H9 (cell line): ENCODE results near the gene WDR33. TPM values are rescaled to one million over a fixed set of nuclear protein-coding genes. Genes with fewer than 3 reads are reported as not detected.

Experiments
- DNase-seq: peaks from one replicate; pipeline ENCODE4 v3.0.0-alpha.2; 2017
- H2AFZ ChIP-seq: one replicate; pipeline ENCODE4 v1.6.1; 2013; ENCODE audit warnings: mild to moderate bottlenecking, low read length, control low read depth, moderate library complexity
- H2AK5ac ChIP-seq: 2 replicates; pipeline ENCODE4 v1.6.1; 2013; ENCODE audit warnings: low read length, control low read depth, mixed read lengths; ENCODE audit not compliant: insufficient read length
- H2BK120ac ChIP-seq: one replicate; pipeline ENCODE4 v1.6.1; 2013; ENCODE audit warnings: low read depth, mild to moderate bottlenecking, low read length, control low read depth, inconsistent platforms; ENCODE audit not compliant: poor library complexity, severe bottlenecking
- H2BK12ac ChIP-seq: 2 replicates; pipeline ENCODE4 v1.6.1; 2013; ENCODE audit warnings: low read length, control low read depth, mixed read lengths, low read depth; ENCODE audit not compliant: insufficient read length
- H2BK15ac ChIP-seq: 2 replicates; pipeline ENCODE4 v1.6.1; 2013; ENCODE audit warnings: low read depth, low read length, control low read depth
- H2BK20ac ChIP-seq: one replicate; pipeline ENCODE4 v1.6.1; 2013; ENCODE audit warnings: low read depth, mild to moderate bottlenecking, low read length, control low read depth, inconsistent platforms; ENCODE audit not compliant: poor library complexity, severe bottlenecking
- H2BK5ac ChIP-seq: 2 replicates; pipeline ENCODE4 v1.6.1; 2013; ENCODE audit warnings: low read length, control low read depth, mixed read lengths; ENCODE audit not compliant: insufficient read length
- H3K14ac ChIP-seq: 2 replicates; pipeline ENCODE4 v1.6.1; 2013; ENCODE audit warnings: low read length, control low read depth; ENCODE audit not compliant: insufficient read depth
- H3K18ac ChIP-seq: 2 replicates; pipeline ENCODE4 v1.6.1; 2013; ENCODE audit warnings: low read depth, mild to moderate bottlenecking, mixed read lengths, low read length, control low read depth; ENCODE audit not compliant: insufficient read length
- H3K23ac ChIP-seq: 2 replicates; pipeline ENCODE4 v1.6.1; 2013; ENCODE audit warnings: low read length, control low read depth, mixed read lengths, low read depth; ENCODE audit not compliant: insufficient read length
- H3K23me2 ChIP-seq: 2 replicates; pipeline ENCODE4 v1.6.1; 2013; ENCODE audit warnings: low read depth, mild to moderate bottlenecking, mixed read lengths, low read length, control low read depth; ENCODE audit not compliant: insufficient read length, poor library complexity, severe bottlenecking
- H3K27ac ChIP-seq: 2 replicates; pipeline ENCODE4 v1.5.1; 2013; ENCODE audit warnings: low read length, control low read depth, mixed read lengths, low read depth; ENCODE audit not compliant: insufficient read length
- H3K27me3 ChIP-seq: 2 replicates; pipeline ENCODE4 v1.6.1; 2013; ENCODE audit warnings: low read length, control low read depth, inconsistent platforms; ENCODE audit not compliant: insufficient read depth
- H3K4ac ChIP-seq: 2 replicates; pipeline ENCODE4 v1.6.1; 2013; ENCODE audit warnings: low read depth, mild to moderate bottlenecking, control low read depth, inconsistent platforms, low read length, moderate library complexity
- H3K4me1 ChIP-seq: 2 replicates; pipeline ENCODE4 v1.6.1; 2013; ENCODE audit warnings: low read length, control low read depth, inconsistent platforms; ENCODE audit not compliant: insufficient read depth
- H3K4me2 ChIP-seq: 2 replicates; pipeline ENCODE4 v1.6.1; 2013; ENCODE audit warnings: low read length, control low read depth, mixed read lengths; ENCODE audit not compliant: insufficient read length, insufficient read depth
- H3K56ac ChIP-seq: 2 replicates; pipeline ENCODE4 v1.6.1; 2013; ENCODE audit warnings: low read depth, mild to moderate bottlenecking, mixed read lengths, low read length, control low read depth; ENCODE audit not compliant: insufficient read length
- H3K79me1 ChIP-seq: 2 replicates; pipeline ENCODE4 v1.6.1; 2013; ENCODE audit warnings: low read depth, mild to moderate bottlenecking, moderate library complexity, low read length, control low read depth, inconsistent platforms; ENCODE audit not compliant: insufficient read depth, poor library complexity, severe bottlenecking
- H3K79me2 ChIP-seq: 2 replicates; pipeline ENCODE4 v1.6.1; 2013; ENCODE audit warnings: low read length, control low read depth, inconsistent platforms; ENCODE audit not compliant: insufficient read depth
- H3K9ac ChIP-seq: 2 replicates; pipeline ENCODE4 v1.6.1; 2013; ENCODE audit warnings: low read length, control low read depth, mixed read lengths; ENCODE audit not compliant: insufficient read length; ENCODE audit errors: extremely low read depth
- H3K9me3 ChIP-seq: one replicate; pipeline ENCODE4 v1.6.1; 2013; ENCODE audit warnings: low read depth, low read length, inconsistent platforms; ENCODE audit not compliant: control insufficient read depth
- H3T11ph ChIP-seq: one replicate; pipeline ENCODE4 v1.6.1; 2013; ENCODE audit warnings: mild to moderate bottlenecking, low read length, control low read depth, inconsistent platforms
- H4K20me1 ChIP-seq: one replicate; pipeline ENCODE4 v1.6.1; 2013; ENCODE audit not compliant: control insufficient read depth, insufficient read length, insufficient read depth
- H4K5ac ChIP-seq: 2 replicates; pipeline ENCODE4 v1.6.1; 2013; ENCODE audit warnings: low read depth, mild to moderate bottlenecking, mixed read lengths, low read length, control low read depth; ENCODE audit not compliant: insufficient read length
- H4K8ac ChIP-seq: replicated peaks from 2 replicates; pipeline ENCODE4 v1.6.1; 2013; ENCODE audit warnings: low read length, control low read depth, mixed read lengths, low read depth; ENCODE audit not compliant: insufficient read length
- H4K91ac ChIP-seq: 2 replicates; pipeline ENCODE4 v1.6.1; 2013; ENCODE audit warnings: low read depth, mild to moderate bottlenecking, moderate library complexity, mixed read lengths, low read length, control low read depth; ENCODE audit not compliant: insufficient read length
- H3K27ac Mint-ChIP-seq, 3 experiments: 2 replicates in 2 of 3; 3 replicates in 1 of 3; pipeline ENCODE4 v1.8.0; 2020 to 2021; ENCODE audit warnings: mixed read lengths in 3 of 3, mild to moderate bottlenecking in 1 of 3, moderate library complexity in 1 of 3
- H3K27me3 Mint-ChIP-seq: 2 replicates; pipeline ENCODE4 v1.8.0; 2021; ENCODE audit warnings: low read depth, mild to moderate bottlenecking, moderate library complexity, mixed read lengths
- H3K36me3 Mint-ChIP-seq, 3 experiments: 2 replicates in 2 of 3; 3 replicates in 1 of 3; pipeline ENCODE4 v1.8.0; 2020 to 2021; ENCODE audit warnings: low read depth in 3 of 3, mixed read lengths in 3 of 3; ENCODE audit not compliant: insufficient read depth in 1 of 3
- H3K4me1 Mint-ChIP-seq, 2 experiments: 2 replicates each; pipeline ENCODE4 v1.8.0; 2020; ENCODE audit warnings: mixed read lengths in 2 of 2
- H3K4me3 Mint-ChIP-seq, 2 experiments: 2 replicates in 1 of 2; 3 replicates in 1 of 2; pipeline ENCODE4 v1.8.0; 2020 to 2021; ENCODE audit warnings: mild to moderate bottlenecking in 2 of 2, mixed read lengths in 2 of 2, moderate library complexity in 1 of 2
- H3K9me3 Mint-ChIP-seq, 2 experiments: 2 replicates in 1 of 2; 3 replicates in 1 of 2; pipeline ENCODE4 v1.8.0; 2020; ENCODE audit warnings: mild to moderate bottlenecking in 2 of 2, mixed read lengths in 2 of 2, moderate library complexity in 1 of 2
- WGBS: extraction: QIAGEN DNeasy Blood & Tissue Kit; methylation state at CpG from one replicate; pipeline ENCODE4 v1.1.7; 2013; ENCODE audit warnings: missing lambda C conversion rate, low lambda C conversion rate, mixed read lengths; ENCODE audit not compliant: insufficient read length; ENCODE audit errors: extremely low coverage; 5-methylcytosine and 5-hydroxymethylcytosine counted together
- total RNA-seq: library from RNA; stranded (reverse); gene quantifications from 2 replicates; pipeline ENCODE4 v1.2.1, GENCODE V29; 2021
- TF ChIP-seq, protein P1 (sequence below): fragments of 200-600 bp; sonication (generic); conservative IDR thresholded peaks from 3 replicates; pipeline ENCODE4 v1.8.0; 2021; ENCODE audit warnings: antibody characterized with exemption, mild to moderate bottlenecking

WDR33 gene
- total RNA-seq, 1 experiment from 2014 or later, result 86.0 TPM

DNA sequence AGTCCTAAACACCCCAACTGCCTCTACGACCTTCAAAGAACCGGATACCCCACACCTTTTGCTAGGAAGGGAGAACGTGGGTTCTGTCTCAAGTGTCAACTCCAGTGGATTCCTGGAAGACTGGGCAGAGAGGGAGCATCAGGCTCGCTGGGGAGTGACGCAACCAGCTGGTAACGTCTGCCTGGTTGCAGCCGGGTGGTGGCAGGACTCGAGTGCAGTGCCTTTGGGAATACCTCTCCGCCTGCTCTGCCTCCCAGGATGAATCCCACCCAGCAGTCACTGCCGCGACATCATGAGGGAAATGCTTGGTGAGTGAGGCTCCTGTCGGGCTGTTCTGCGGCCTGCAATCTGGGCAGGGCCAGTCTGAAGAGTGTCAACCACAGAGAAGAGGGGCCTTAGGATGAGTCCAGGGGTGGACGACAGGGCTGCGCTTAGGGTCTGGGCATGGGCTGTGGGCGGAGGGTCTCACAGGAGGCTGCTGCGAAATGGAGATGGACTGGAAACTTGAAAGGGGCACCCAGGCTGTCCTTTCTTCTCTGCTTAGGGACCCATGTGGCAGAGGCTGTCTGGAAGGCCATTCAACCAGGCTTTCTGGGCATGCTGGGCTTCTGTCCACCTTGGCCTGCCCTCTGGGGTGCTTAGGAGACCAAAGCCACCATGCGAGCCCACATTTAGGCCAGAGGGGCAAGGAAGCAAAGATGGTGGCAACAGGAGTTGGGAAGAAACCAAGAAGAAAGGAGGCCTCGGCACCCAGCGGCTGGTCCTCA lies 152.1 kb downstream of the WDR33 start:
- 0 out of 2 replicates have a peak, but pooled peaks cover 2% of the 10 kb centered on the region for H3K79me2 ChIP-seq
- no peak overlapping the region for H3K27ac ChIP-seq
- no peak overlapping the region for H3K23ac ChIP-seq
- H2BK15ac ChIP-seq, result no peak overlapping the region
- no peak overlapping the region for H3K4me2 ChIP-seq
- peak overlapping the region in 1 of 3 experiments; percentile 59; a peak in 1 of 7 replicates for H3K27ac Mint-ChIP-seq
- no peak overlapping the region for H2BK5ac ChIP-seq
- H2BK12ac ChIP-seq, result no peak overlapping the region
- H4K8ac ChIP-seq, result no peak overlapping the region
- no peak overlapping the region for H4K91ac ChIP-seq
- no peaks in the 10 kb centered on the region for H4K20me1 ChIP-seq
- H2BK20ac ChIP-seq, result no peak overlapping the region
- no peak overlapping the region; the same call in 1 of the 2 replicates for H3K14ac ChIP-seq
- no peak overlapping the region for H2AK5ac ChIP-seq
- no peak overlapping the region for H3K9ac ChIP-seq
- H3K9me3 Mint-ChIP-seq, result no peaks in the 10 kb centered on the region
- no peaks in the 10 kb centered on the region for H3K9me3 ChIP-seq
- TF ChIP-seq, protein P1, sequence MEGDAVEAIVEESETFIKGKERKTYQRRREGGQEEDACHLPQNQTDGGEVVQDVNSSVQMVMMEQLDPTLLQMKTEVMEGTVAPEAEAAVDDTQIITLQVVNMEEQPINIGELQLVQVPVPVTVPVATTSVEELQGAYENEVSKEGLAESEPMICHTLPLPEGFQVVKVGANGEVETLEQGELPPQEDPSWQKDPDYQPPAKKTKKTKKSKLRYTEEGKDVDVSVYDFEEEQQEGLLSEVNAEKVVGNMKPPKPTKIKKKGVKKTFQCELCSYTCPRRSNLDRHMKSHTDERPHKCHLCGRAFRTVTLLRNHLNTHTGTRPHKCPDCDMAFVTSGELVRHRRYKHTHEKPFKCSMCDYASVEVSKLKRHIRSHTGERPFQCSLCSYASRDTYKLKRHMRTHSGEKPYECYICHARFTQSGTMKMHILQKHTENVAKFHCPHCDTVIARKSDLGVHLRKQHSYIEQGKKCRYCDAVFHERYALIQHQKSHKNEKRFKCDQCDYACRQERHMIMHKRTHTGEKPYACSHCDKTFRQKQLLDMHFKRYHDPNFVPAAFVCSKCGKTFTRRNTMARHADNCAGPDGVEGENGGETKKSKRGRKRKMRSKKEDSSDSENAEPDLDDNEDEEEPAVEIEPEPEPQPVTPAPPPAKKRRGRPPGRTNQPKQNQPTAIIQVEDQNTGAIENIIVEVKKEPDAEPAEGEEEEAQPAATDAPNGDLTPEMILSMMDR, result no peak
- H4K5ac ChIP-seq, result no peak overlapping the region
- H3K4me1 ChIP-seq, result no peaks in the 10 kb centered on the region
- no peak overlapping the region for H3T11ph ChIP-seq
- H3K56ac ChIP-seq, result no peak overlapping the region
- no peak overlapping the region for H3K18ac ChIP-seq
- H3K23me2 ChIP-seq, result no peaks in the 10 kb centered on the region
- no peak overlapping the region for H3K4ac ChIP-seq
- H3K27me3 ChIP-seq, result no peaks in the 10 kb centered on the region; the same call in 1 of the 2 replicates
- no peak overlapping the region for H3K4me3 Mint-ChIP-seq
- peaks cover 0 to 2% (median 0%) of the 10 kb centered on the region in 3 experiments; a peak in 3 of 7 replicates for H3K36me3 Mint-ChIP-seq
- no peak overlapping the region for H2BK120ac ChIP-seq
- no peaks in the 10 kb centered on the region for H3K79me1 ChIP-seq
- H3K27me3 Mint-ChIP-seq, result peaks cover 14% of the 10 kb centered on the region
- DNase-seq, result no peak
- H2AFZ ChIP-seq, result no peak overlapping the region
- no CpG with 5 or more reads among the region's 20 CpGs for WGBS
- H3K4me1 Mint-ChIP-seq, result peaks cover 9 to 12% of the 10 kb centered on the region in 2 experiments
